C4-2B (cell line): Measurements from ENCODE around the gene GNB1.

Experiments used
- H3K27ac ChIP-seq: fragments of 450-650 bp; 2 replicates; pipeline ENCODE4 v1.5.1; 2017
- CTCF ChIP-seq: fragments of 450-650 bp; conservative IDR thresholded peaks from 2 replicates; pipeline ENCODE4 v1.5.1; 2017; ENCODE audit warnings: mild to moderate bottlenecking
- ZFX ChIP-seq: fragments of 450-650 bp; IDR thresholded peaks from 2 replicates; pipeline ENCODE4 v1.6.1; 2017

The GNB1 gene

GRCh38 chr1:1903224-1903623, 12.3 kb upstream of the GNB1 start:
- no peak overlapping the region for H3K27ac ChIP-seq
- TF ChIP-seq CTCF = no peak
- TF ChIP-seq ZFX = no peak

- H3K27ac ChIP-seq = no peak overlapping the region
- no peak for TF ChIP-seq ZFX
- TF ChIP-seq CTCF = no peak
Observed at GRCh38 chr1:1901641-1902294, 10.9 kb upstream of the GNB1 start.

- H3K27ac ChIP-seq = no peak overlapping the region
- TF ChIP-seq CTCF = no peak
- no peak for TF ChIP-seq ZFX
Observed at GRCh38 chr1:1900883-1901640, 10.2 kb upstream of the GNB1 start.

- no peak for TF ChIP-seq CTCF
- TF ChIP-seq ZFX = no peak
- H3K27ac ChIP-seq = no peak overlapping the region
Observed at GRCh38 chr1:1899967-1900327, 9.1 kb upstream of the GNB1 start.

GRCh38 chr1:1899266-1899966, 8.5 kb upstream of the GNB1 start:
- TF ChIP-seq CTCF (no peak), ZFX (no peak)
- H3K27ac ChIP-seq = no peak overlapping the region

GRCh38 chr1:1898246-1898933, 7.5 kb upstream of the GNB1 start:
- no peak overlapping the region for H3K27ac ChIP-seq

More at GRCh38 chr1:1898246-1898933, 7.5 kb upstream of the GNB1 start:
- TF ChIP-seq CTCF (no peak), ZFX (no peak)
